ENCODE measurements around the gene ADAM8. TPM values are rescaled to one million over a fixed set of nuclear protein-coding genes. Genes with fewer than 3 reads are reported as not detected.

The ADAM8 gene
- total RNA-seq, 2 experiments from 2014 or later = 106 to 115 TPM

- no peaks in the 10 kb centered on the region for H3K9me3 Mint-ChIP-seq
- H3K27ac Mint-ChIP-seq = no peak overlapping the region
- DNase-seq = no peak
- POLR2A ChIA-PET = interaction anchor here (1.2 to 3.1 kb wide), 3 partner anchors 9 to 14 kb away, joined by 4 to 12 read pairs (median 5); no protein-coding TSS in a partner anchor
- ATAC-seq = no peak
- H3K27me3 Mint-ChIP-seq = no peaks in the 10 kb centered on the region
- CTCF ChIA-PET = no interaction called here
- TF ChIP-seq, protein P1, sequence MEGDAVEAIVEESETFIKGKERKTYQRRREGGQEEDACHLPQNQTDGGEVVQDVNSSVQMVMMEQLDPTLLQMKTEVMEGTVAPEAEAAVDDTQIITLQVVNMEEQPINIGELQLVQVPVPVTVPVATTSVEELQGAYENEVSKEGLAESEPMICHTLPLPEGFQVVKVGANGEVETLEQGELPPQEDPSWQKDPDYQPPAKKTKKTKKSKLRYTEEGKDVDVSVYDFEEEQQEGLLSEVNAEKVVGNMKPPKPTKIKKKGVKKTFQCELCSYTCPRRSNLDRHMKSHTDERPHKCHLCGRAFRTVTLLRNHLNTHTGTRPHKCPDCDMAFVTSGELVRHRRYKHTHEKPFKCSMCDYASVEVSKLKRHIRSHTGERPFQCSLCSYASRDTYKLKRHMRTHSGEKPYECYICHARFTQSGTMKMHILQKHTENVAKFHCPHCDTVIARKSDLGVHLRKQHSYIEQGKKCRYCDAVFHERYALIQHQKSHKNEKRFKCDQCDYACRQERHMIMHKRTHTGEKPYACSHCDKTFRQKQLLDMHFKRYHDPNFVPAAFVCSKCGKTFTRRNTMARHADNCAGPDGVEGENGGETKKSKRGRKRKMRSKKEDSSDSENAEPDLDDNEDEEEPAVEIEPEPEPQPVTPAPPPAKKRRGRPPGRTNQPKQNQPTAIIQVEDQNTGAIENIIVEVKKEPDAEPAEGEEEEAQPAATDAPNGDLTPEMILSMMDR (IDR thresholded peaks at IDR 0.05) = no peak
- no peak overlapping the region for H3K4me3 Mint-ChIP-seq
- intact Hi-C loops (cut with micrococcal nuclease) = no loop called here
- peaks cover 3% of the 10 kb centered on the region for H3K4me1 Mint-ChIP-seq (ENCODE audit: low read depth)
- H3K36me3 Mint-ChIP-seq (ENCODE audit: low read depth) = peaks cover 4% of the 10 kb centered on the region
Measured at GRCh38 chr10:133271521-133272300, 5.0 kb downstream of the ADAM8 start.

DNA sequence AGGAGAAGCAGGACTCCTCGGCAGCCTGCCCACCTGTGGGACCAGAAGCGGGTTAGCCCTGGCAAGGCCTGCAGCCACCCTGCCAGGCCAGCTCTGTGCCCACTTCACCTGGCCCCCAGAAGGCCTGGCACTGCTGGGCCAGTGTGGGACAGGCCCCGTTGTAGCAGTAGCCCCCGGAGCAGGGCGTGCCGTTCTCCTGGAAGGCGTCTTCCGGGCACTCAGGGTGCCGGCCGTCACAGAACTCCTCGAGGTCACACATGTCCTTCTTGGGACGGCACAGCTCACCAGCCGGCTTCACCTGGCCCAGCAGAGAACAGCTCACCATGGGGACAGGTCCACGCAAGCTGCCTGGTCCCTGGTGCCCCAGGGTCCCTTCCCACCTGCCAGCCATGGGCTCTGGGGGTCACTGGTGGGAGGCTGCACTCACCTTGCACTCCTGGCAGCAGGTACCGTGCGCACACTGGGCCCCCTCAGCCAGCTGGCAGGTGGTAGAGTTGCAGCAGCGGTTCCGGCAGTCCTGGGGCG lies 5.8 kb downstream of the ADAM8 start:
- ATAC-seq (no peak), DNase-seq (no peak)
- POLR2A ChIA-PET = interaction anchor here (3.1 kb wide), 1 partner anchor 8 kb away, joined by 12 read pairs; no protein-coding TSS in a partner anchor
- Mint-ChIP-seq H3K9me3 (no peaks in the 10 kb centered on the region), H3K27me3 (no peaks in the 10 kb centered on the region), H3K36me3 (ENCODE audit: low read depth) (peaks cover 4% of the 10 kb centered on the region), H3K4me3 (no peak overlapping the region), H3K4me1 (ENCODE audit: low read depth) (peaks cover under 1% of the 10 kb centered on the region), H3K27ac (no peak overlapping the region)
- TF ChIP-seq, protein P1 (IDR thresholded peaks at IDR 0.05) = no peak
- CTCF ChIA-PET = no interaction called here
- intact Hi-C loops (cut with micrococcal nuclease) = no loop called here

DNA sequence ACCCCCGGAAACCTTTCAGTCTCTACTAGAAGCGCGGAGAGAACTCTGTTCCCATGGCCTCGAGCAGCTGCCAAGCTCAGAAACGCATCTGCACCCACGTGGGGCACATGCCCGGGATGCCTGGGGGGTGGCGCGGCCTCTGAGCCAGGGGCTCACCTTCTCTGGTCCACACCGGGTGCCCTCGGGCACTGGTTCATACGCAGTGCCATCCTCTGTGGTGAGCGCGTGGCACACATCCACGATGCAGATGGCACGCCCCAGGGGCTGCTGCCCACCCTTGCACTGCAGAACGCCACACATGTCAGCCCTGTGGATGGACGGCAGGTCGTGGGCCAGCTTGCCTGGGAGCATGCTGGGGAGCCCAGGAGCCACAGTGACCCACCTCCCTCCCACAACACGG lies 6.5 kb downstream of the ADAM8 start:
- ChIA-PET CTCF (no interaction called here), POLR2A (interaction anchor here (3.1 kb wide), 1 partner anchor 7 kb away, joined by 12 read pairs; no protein-coding TSS in a partner anchor)
- DNase-seq = no peak
- TF ChIP-seq, protein P1 (IDR thresholded peaks at IDR 0.05) = no peak
- intact Hi-C loops (cut with micrococcal nuclease) = no loop called here
- Mint-ChIP-seq H3K36me3 (ENCODE audit: low read depth) (peaks cover 4% of the 10 kb centered on the region), H3K9me3 (no peaks in the 10 kb centered on the region), H3K27ac (no peak overlapping the region), H3K27me3 (no peaks in the 10 kb centered on the region), H3K4me3 (no peak overlapping the region), H3K4me1 (ENCODE audit: low read depth) (peaks cover 5% of the 10 kb centered on the region)
- no peak for ATAC-seq

GRCh38 chr10:133269367-133269766 lies 7.3 kb downstream of the ADAM8 start:
- Mint-ChIP-seq H3K27me3 (no peaks in the 10 kb centered on the region), H3K36me3 (ENCODE audit: low read depth) (peaks cover 4% of the 10 kb centered on the region), H3K9me3 (no peaks in the 10 kb centered on the region), H3K27ac (no peak overlapping the region), H3K4me3 (no peak overlapping the region), H3K4me1 (ENCODE audit: low read depth) (peaks cover 10% of the 10 kb centered on the region)
- ChIA-PET CTCF (no interaction called here), POLR2A (no interaction called here)
- ATAC-seq (no peak), DNase-seq (no peak)
- intact Hi-C loops (cut with micrococcal nuclease) = no loop called here
- TF ChIP-seq, protein P1 (IDR thresholded peaks at IDR 0.05) = no peak

- POLR2A ChIA-PET = no interaction called here
- no peaks in the 10 kb centered on the region for H3K27me3 Mint-ChIP-seq
- H3K4me3 Mint-ChIP-seq = no peak overlapping the region
- ATAC-seq (no peak), DNase-seq (no peak)
- peaks cover 4% of the 10 kb centered on the region for H3K36me3 Mint-ChIP-seq (ENCODE audit: low read depth)
- peaks cover 12% of the 10 kb centered on the region for H3K4me1 Mint-ChIP-seq (ENCODE audit: low read depth)
- intact Hi-C loops (cut with micrococcal nuclease) = no loop called here
- TF ChIP-seq, protein P1 (IDR thresholded peaks at IDR 0.05) = no peak
- no peaks in the 10 kb centered on the region for H3K9me3 Mint-ChIP-seq
- no peak overlapping the region for H3K27ac Mint-ChIP-seq
- CTCF ChIA-PET = no interaction called here
Measured at GRCh38 chr10:133268532-133268931, 8.1 kb downstream of the ADAM8 start.

Data from activated CD8-positive, alpha-beta T cell treated with anti-CD3 and anti-CD28 coated beads for 36 hours (primary cell).